ENCODE measurements around the gene NFE2L2.

DNA sequence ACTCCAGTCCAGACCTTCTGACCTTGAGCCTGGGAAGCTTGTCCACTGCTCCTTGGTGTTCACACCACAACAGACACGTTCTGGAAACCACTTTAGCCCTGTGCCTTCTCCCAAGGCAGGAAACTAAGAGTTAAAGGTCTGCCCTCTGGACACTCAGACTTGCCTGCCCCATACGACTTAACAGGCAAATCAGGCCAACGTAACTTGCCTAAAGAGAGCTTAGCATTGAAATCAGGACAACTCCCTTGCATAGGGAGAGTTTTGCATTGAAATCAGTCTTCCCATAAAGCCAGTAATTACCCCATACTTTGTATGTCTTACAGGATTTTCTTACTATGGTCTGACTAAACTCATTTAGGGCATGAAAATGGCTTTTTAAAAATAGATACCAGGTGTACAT is 18.5 kb downstream of the NFE2L2 start:
- TF ChIP-seq, protein P1, sequence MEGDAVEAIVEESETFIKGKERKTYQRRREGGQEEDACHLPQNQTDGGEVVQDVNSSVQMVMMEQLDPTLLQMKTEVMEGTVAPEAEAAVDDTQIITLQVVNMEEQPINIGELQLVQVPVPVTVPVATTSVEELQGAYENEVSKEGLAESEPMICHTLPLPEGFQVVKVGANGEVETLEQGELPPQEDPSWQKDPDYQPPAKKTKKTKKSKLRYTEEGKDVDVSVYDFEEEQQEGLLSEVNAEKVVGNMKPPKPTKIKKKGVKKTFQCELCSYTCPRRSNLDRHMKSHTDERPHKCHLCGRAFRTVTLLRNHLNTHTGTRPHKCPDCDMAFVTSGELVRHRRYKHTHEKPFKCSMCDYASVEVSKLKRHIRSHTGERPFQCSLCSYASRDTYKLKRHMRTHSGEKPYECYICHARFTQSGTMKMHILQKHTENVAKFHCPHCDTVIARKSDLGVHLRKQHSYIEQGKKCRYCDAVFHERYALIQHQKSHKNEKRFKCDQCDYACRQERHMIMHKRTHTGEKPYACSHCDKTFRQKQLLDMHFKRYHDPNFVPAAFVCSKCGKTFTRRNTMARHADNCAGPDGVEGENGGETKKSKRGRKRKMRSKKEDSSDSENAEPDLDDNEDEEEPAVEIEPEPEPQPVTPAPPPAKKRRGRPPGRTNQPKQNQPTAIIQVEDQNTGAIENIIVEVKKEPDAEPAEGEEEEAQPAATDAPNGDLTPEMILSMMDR (IDR thresholded peaks at IDR 0.05) = no peak
- no peak for TF ChIP-seq POLR2A (IDR thresholded peaks at IDR 0.05)
